IPS-20b (cell line): ENCODE data around the gene MBD1.
"Not testable (repeated sequence)": the region's sequence is repeated elsewhere in the genome, so short reads cannot be mapped to it uniquely, and the experiment has no call there.

Source experiments
- H3K27ac ChIP-seq: one replicate; pipeline ENCODE4 v1.5.1; 2013; ENCODE audit warnings: low read length
- H3K27me3 ChIP-seq: 2 replicates; pipeline ENCODE4 v1.6.1; 2013; ENCODE audit warnings: mild to moderate bottlenecking, low read length, inconsistent platforms; ENCODE audit not compliant: insufficient read depth
- H3K36me3 ChIP-seq: 2 replicates; pipeline ENCODE4 v1.6.1; 2013; ENCODE audit warnings: low read depth, mild to moderate bottlenecking, inconsistent platforms, low read length, moderate library complexity; ENCODE audit not compliant: insufficient read depth
- H3K4me1 ChIP-seq: 2 replicates; pipeline ENCODE4 v1.6.1; 2013; ENCODE audit warnings: mild to moderate bottlenecking, control low read depth, inconsistent platforms, low read length, moderate library complexity; ENCODE audit not compliant: insufficient read depth
- H3K4me3 ChIP-seq: 2 replicates; pipeline ENCODE4 v1.5.1; 2013; ENCODE audit warnings: mild to moderate bottlenecking, low read length, inconsistent platforms
- H3K9ac ChIP-seq: 2 replicates; pipeline ENCODE4 v1.6.1; 2013; ENCODE audit warnings: low read depth, mild to moderate bottlenecking, inconsistent platforms, low read length, moderate library complexity
- H3K9me3 ChIP-seq: 2 replicates; pipeline ENCODE4 v1.6.1; 2013; ENCODE audit warnings: mild to moderate bottlenecking, low read depth, low read length, inconsistent platforms; ENCODE audit not compliant: insufficient read depth

MBD1 gene

DNA sequence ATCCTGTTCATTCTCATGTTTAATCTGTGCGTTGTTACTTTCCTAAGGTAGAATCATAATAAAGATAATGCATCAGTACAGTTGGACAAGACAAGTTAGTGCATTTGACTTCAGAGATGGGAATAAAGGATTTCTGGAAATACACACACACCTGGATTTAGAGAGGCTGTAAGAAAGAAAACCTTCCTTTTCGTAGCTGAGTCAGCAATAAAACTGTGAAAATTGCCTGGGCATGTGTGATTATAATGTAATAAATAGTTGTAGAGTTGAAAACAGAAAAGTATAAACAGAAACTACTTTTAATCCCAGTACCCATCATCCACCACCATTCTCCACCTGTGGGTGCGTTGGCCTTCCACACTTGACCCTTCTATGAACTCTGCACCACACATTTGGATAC, 30.4 kb downstream of the MBD1 start:
- H3K27ac ChIP-seq: no peak overlapping the region
- no peak overlapping the region for H3K4me3 ChIP-seq
- H3K9me3 ChIP-seq: no peaks in the 10 kb centered on the region
- no peaks in the 10 kb centered on the region for H3K27me3 ChIP-seq
- H3K9ac ChIP-seq: no peak overlapping the region
- H3K36me3 ChIP-seq: no peaks in the 10 kb centered on the region
- H3K4me1 ChIP-seq: peaks cover 9% of the 10 kb centered on the region

- Histone ChIP-seq H3K27ac (no peak overlapping the region), H3K27me3 (no peaks in the 10 kb centered on the region), H3K4me1 (peaks cover 9% of the 10 kb centered on the region)
Observed at GRCh38 chr18:50249576-50249975, 31.7 kb downstream of the MBD1 start.

GRCh38 chr18:50247561-50247960, 33.8 kb downstream of the MBD1 start:
- Histone ChIP-seq H3K27ac (no peak overlapping the region), H3K36me3 (no peaks in the 10 kb centered on the region), H3K27me3 (no peaks in the 10 kb centered on the region), H3K4me1 (peaks cover 9% of the 10 kb centered on the region), H3K4me3 (no peak overlapping the region), H3K9ac (no peak overlapping the region), H3K9me3 (no peaks in the 10 kb centered on the region)

More at GRCh38 chr18:50249576-50249975, 31.7 kb downstream of the MBD1 start:
- H3K9me3 ChIP-seq: no peaks in the 10 kb centered on the region
- H3K4me3 ChIP-seq: no peak overlapping the region
- H3K36me3 ChIP-seq: no peaks in the 10 kb centered on the region
- H3K9ac ChIP-seq: no peak overlapping the region

- not testable (repeated sequence) for H3K4me3 ChIP-seq, H3K36me3 ChIP-seq, H3K4me1 ChIP-seq, H3K9ac ChIP-seq, H3K27me3 ChIP-seq, H3K27ac ChIP-seq
- H3K9me3 ChIP-seq: peaks cover 19% of the 10 kb centered on the region
Observed at GRCh38 chr18:50241768-50242167, 39.6 kb downstream of the MBD1 start.

GRCh38 chr18:50240080-50240563, 41.2 kb downstream of the MBD1 start:
- H3K4me1 ChIP-seq: no peaks in the 10 kb centered on the region
- H3K36me3 ChIP-seq: no peaks in the 10 kb centered on the region
- H3K27me3 ChIP-seq: no peaks in the 10 kb centered on the region
- no peak overlapping the region for H3K9ac ChIP-seq
- peaks cover 19% of the 10 kb centered on the region for H3K9me3 ChIP-seq
- H3K4me3 ChIP-seq: no peak overlapping the region
- no peak overlapping the region for H3K27ac ChIP-seq

- no peaks in the 10 kb centered on the region for H3K9me3 ChIP-seq
- H3K9ac ChIP-seq: no peak overlapping the region
- H3K36me3 ChIP-seq: no peaks in the 10 kb centered on the region
- H3K27ac ChIP-seq: no peak overlapping the region
- H3K27me3 ChIP-seq: no peaks in the 10 kb centered on the region
- no peak overlapping the region for H3K4me3 ChIP-seq
- H3K4me1 ChIP-seq: no peaks in the 10 kb centered on the region
Observed at GRCh38 chr18:50232419-50232818, 48.9 kb downstream of the MBD1 start.

- no peak overlapping the region for H3K9ac ChIP-seq
- no peaks in the 10 kb centered on the region for H3K9me3 ChIP-seq
- H3K27me3 ChIP-seq: no peaks in the 10 kb centered on the region
- H3K4me3 ChIP-seq: no peak overlapping the region
- H3K27ac ChIP-seq: no peak overlapping the region
- H3K36me3 ChIP-seq: no peaks in the 10 kb centered on the region
- H3K4me1 ChIP-seq: no peaks in the 10 kb centered on the region
Observed at GRCh38 chr18:50231621-50232020, 49.7 kb downstream of the MBD1 start.

DNA sequence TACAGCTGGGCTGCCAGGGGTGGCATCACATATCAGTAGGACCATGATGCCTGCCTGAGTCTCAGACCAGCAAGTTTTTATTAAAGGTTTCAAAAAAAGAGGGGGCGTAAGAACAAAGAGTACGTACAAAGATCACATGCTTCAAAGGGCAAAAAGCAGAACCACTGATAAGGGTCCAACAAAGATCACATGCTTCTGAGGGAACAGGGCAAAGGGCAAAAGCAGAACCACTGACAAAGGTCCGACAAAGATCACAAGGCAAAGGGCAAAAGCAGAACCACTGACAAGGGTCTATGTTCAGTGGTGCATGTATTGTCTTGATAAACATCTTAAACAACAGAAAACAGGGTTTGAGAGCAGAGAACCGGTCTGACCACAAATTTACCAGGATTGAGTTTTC, 61.1 kb downstream of the MBD1 start:
- not testable (repeated sequence) for H3K27me3 ChIP-seq, H3K4me3 ChIP-seq, H3K36me3 ChIP-seq, H3K9ac ChIP-seq, H3K4me1 ChIP-seq, H3K27ac ChIP-seq
- peaks cover 11% of the 10 kb centered on the region; the same call in 1 of the 2 replicates for H3K9me3 ChIP-seq
